ENCODE measurements around the gene ADAMTS18. TPM values are rescaled to one million over a fixed set of nuclear protein-coding genes. Genes with fewer than 3 reads are reported as not detected.

The ADAMTS18 gene
- total and polyA plus RNA-seq, 2 experiments from 2014 or later: 2.7 to 5.5 TPM

DNA sequence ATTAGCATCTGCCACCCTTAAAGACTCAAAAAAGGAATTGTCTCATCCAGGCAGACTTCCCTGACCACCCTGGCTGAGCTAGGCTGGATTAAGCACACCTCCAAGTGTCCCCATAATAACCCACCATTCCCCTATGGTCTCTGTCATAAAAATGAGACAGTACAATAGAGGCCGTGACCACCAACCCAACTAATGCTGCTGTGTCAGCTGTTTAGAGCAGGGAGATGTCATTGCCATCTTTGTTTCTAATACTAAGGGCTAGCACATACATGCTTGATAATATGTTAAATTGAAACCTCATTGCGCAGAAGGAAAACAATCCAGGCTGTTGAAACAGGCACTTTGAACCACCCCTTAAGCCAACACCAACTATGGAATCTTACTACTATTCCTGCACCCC is 7.2 kb upstream of the ADAMTS18 start:
- Histone ChIP-seq H3K4me1 (ENCODE audit: insufficient read depth) (no peaks in the 10 kb centered on the region), H3K79me2 (no peaks in the 10 kb centered on the region), H2AFZ (no peak overlapping the region), H4K20me1 (ENCODE audit: insufficient read depth, poor library complexity, severe bottlenecking) (no peaks in the 10 kb centered on the region), H3K27me3 (peaks cover 26% of the 10 kb centered on the region), H3K9me2 (replicated peaks; ENCODE audit: insufficient read depth) (no peaks in the 10 kb centered on the region), H3K27ac (no peak overlapping the region), H3K36me3 (replicated peaks; ENCODE audit: insufficient read depth, low read depth) (no peaks in the 10 kb centered on the region), H3K9me3 (ENCODE audit: low read depth) (no peaks in the 10 kb centered on the region), H3K4me2 (no peak overlapping the region), H3K4me3 (no peak overlapping the region)
- 93% methylated on average over 2 of the region's 2 CpGs for WGBS (ENCODE audit: low lambda C conversion rate, missing lambda C conversion rate)
- no peak for TF ChIP-seq EZH2phosphoT487 (IDR thresholded peaks at IDR 0.05; ENCODE audit: low read depth, severe bottlenecking, unreplicated experiment)
- no peak for TF ChIP-seq EZH2 (IDR thresholded peaks at IDR 0.05; ENCODE audit: borderline replicate concordance)
- TF ChIP-seq, protein P1, sequence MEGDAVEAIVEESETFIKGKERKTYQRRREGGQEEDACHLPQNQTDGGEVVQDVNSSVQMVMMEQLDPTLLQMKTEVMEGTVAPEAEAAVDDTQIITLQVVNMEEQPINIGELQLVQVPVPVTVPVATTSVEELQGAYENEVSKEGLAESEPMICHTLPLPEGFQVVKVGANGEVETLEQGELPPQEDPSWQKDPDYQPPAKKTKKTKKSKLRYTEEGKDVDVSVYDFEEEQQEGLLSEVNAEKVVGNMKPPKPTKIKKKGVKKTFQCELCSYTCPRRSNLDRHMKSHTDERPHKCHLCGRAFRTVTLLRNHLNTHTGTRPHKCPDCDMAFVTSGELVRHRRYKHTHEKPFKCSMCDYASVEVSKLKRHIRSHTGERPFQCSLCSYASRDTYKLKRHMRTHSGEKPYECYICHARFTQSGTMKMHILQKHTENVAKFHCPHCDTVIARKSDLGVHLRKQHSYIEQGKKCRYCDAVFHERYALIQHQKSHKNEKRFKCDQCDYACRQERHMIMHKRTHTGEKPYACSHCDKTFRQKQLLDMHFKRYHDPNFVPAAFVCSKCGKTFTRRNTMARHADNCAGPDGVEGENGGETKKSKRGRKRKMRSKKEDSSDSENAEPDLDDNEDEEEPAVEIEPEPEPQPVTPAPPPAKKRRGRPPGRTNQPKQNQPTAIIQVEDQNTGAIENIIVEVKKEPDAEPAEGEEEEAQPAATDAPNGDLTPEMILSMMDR (IDR thresholded peaks at IDR 0.05; ENCODE audit: poor library complexity): no peak
- DNase-seq (ENCODE audit: low spot score): no peak

DNA sequence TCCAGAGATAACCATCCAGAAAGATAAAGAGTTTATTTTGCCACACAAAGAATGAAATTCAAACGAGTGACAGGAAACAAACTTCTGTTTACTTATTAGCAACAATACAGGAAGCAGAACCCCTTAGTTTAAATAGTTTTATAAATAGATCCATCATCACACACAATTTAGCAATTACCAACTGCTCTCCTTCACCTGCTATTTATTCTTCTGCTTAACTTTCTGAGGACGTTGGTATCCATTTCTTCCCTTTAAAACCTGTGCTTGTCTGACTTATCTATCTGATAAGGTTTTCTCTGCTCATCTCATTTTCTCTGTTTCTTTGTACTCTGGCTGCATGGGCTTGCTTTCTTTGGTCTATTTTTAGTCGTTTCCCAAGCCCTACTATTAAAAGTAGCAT is 4.3 kb upstream of the ADAMTS18 start:
- Histone ChIP-seq H3K79me2 (no peaks in the 10 kb centered on the region), H3K27ac (no peak overlapping the region), H3K9me3 (ENCODE audit: low read depth) (no peaks in the 10 kb centered on the region), H3K4me1 (ENCODE audit: insufficient read depth) (no peaks in the 10 kb centered on the region), H3K4me2 (no peak overlapping the region), H4K20me1 (ENCODE audit: insufficient read depth, poor library complexity, severe bottlenecking) (no peaks in the 10 kb centered on the region), H3K4me3 (no peak overlapping the region), H2AFZ (no peak overlapping the region), H3K36me3 (replicated peaks; ENCODE audit: insufficient read depth, low read depth) (no peaks in the 10 kb centered on the region), H3K9me2 (replicated peaks; ENCODE audit: insufficient read depth) (no peaks in the 10 kb centered on the region), H3K27me3 (peaks cover 50% of the 10 kb centered on the region)
- no peak for DNase-seq (ENCODE audit: low spot score)
- TF ChIP-seq EZH2 (IDR thresholded peaks at IDR 0.05; ENCODE audit: borderline replicate concordance) (no peak), EZH2phosphoT487 (IDR thresholded peaks at IDR 0.05; ENCODE audit: low read depth, severe bottlenecking, unreplicated experiment) (no peak)
- TF ChIP-seq, protein P1 (IDR thresholded peaks at IDR 0.05; ENCODE audit: poor library complexity): no peak
- 9% methylated on average over 3 of the region's 3 CpGs for WGBS (ENCODE audit: low lambda C conversion rate, missing lambda C conversion rate)

DNA sequence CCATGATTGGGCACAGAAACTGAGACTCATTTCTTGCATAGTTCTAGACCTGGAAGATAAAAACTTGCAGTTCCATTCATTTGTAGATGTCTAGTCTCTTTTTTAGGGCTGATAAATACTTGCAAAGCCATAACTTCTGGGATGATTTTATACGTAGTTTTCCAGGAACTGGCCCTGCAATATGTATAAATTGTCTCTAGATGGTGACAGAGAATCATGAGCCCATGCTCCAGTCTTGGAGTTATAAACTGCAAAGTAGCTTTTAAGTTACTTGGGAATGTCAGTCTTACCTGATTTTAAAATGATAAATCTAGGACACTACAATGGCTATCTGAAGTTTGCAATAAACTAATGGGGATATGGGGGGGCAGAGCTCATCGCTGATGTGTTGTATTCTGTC is 3.0 kb upstream of the ADAMTS18 start:
- no peak overlapping the region for H3K27ac ChIP-seq
- H3K4me2 ChIP-seq: no peak overlapping the region
- 36% methylated on average over 2 of the region's 2 CpGs for WGBS (ENCODE audit: low lambda C conversion rate, missing lambda C conversion rate)
- no peaks in the 10 kb centered on the region for H4K20me1 ChIP-seq (ENCODE audit: insufficient read depth, poor library complexity, severe bottlenecking)
- H3K4me3 ChIP-seq: no peak overlapping the region
- no peaks in the 10 kb centered on the region for H3K9me3 ChIP-seq (ENCODE audit: low read depth)
- TF ChIP-seq, protein P1 (IDR thresholded peaks at IDR 0.05; ENCODE audit: poor library complexity): peak; percentile 43
- TF ChIP-seq EZH2 (IDR thresholded peaks at IDR 0.05; ENCODE audit: borderline replicate concordance): no peak
- TF ChIP-seq EZH2phosphoT487 (IDR thresholded peaks at IDR 0.05; ENCODE audit: low read depth, severe bottlenecking, unreplicated experiment): no peak
- no peaks in the 10 kb centered on the region for H3K4me1 ChIP-seq (ENCODE audit: insufficient read depth)
- no peaks in the 10 kb centered on the region for H3K9me2 ChIP-seq (replicated peaks; ENCODE audit: insufficient read depth)
- no peak for DNase-seq (ENCODE audit: low spot score)
- H3K36me3 ChIP-seq (replicated peaks; ENCODE audit: insufficient read depth, low read depth): no peaks in the 10 kb centered on the region
- no peak overlapping the region for H2AFZ ChIP-seq
- H3K27me3 ChIP-seq: peaks cover 56% of the 10 kb centered on the region
- no peaks in the 10 kb centered on the region for H3K79me2 ChIP-seq

Measured in hepatocyte (in vitro differentiated cells).